GM12878 (cell line): ENCODE data around the gene SERPINA9. TPM values are rescaled to one million over a fixed set of nuclear protein-coding genes. Genes with fewer than 3 reads are reported as not detected.

Source experiments
- ATAC-seq: fragments of 200-7000 bp; cut with Tn5 transposase; 3 replicates; pipeline ENCODE4 v1.9.1; 2020; ENCODE audit warnings: mild to moderate bottlenecking, moderate library complexity
- Bru-seq: library from RNA; stranded (reverse); fragments of 400-500 nt; gene quantifications from one replicate; lab custom pipeline; 2021; lab: Mats Ljungman, UMichigan
- BruChase-seq, 2 experiments: library from RNA; stranded (reverse); fragments of 400-500 nt; gene quantifications; one replicate each; lab custom pipeline; 2021; lab: Mats Ljungman, UMichigan
- BruUV-seq: library from RNA; stranded (reverse); fragments of 400-500 nt; replicated peaks from 2 replicates; lab custom pipeline; 2021; lab: Mats Ljungman, UMichigan
- CTCF ChIA-PET: fragments of 300-600 bp; sonication (Branson Sonifier 250); formaldehyde crosslinking; extraction: SDS; loops from one replicate; lab custom pipeline; 2021; ENCODE audit warnings: inconsistent platforms; lab: Yijun Ruan, JAX
- POLR2A ChIA-PET: fragments of 350-600 bp; formaldehyde crosslinking; extraction: SDS; loops from one replicate; lab custom pipeline; 2021; ENCODE audit warnings: inconsistent platforms; lab: Charles Lee
- RAD21 ChIA-PET: fragments of 300-600 bp; sonication (Branson Sonifier 250); formaldehyde crosslinking; loops from one replicate; lab custom pipeline; 2023; ENCODE audit warnings: antibody characterized with exemption; ENCODE audit not compliant: unreplicated experiment; lab: Charles Lee
- SMC1A ChIA-PET: fragments of 300-600 bp; sonication (Branson Sonifier 250); formaldehyde crosslinking; loops from one replicate; lab custom pipeline; 2023; ENCODE audit not compliant: unreplicated experiment, uncharacterized antibody; lab: Charles Lee
- DNase-seq: peaks from one replicate; pipeline ENCODE4 v3.0.0-alpha.2; 2011; ENCODE audit warnings: low read depth, low spot score
- FAIRE-seq: peaks from 3 replicates; lab custom pipeline; 2011; peaks lifted over from hg19 to GRCh38; lab: Jason Lieb, UNC
- H2AFZ ChIP-seq: 2 replicates; pipeline ENCODE4 v1.6.0; 2011; ENCODE audit warnings: low read depth, low read length, control low read depth; ENCODE audit not compliant: control insufficient read depth
- H3K27ac ChIP-seq: 2 replicates; pipeline ENCODE4 v1.5.1; 2011; ENCODE audit warnings: control low read depth; ENCODE audit not compliant: control insufficient read depth, insufficient read depth
- H3K27me3 ChIP-seq, 2 experiments: replicated peaks in 1 of 2; 2 replicates each; pipeline versions ENCODE4 v1.6.0 to v1.6.1; 2011; ENCODE audit warnings: low read length in 1 of 2; ENCODE audit not compliant: control insufficient read depth in 2 of 2, insufficient read depth in 2 of 2
- H3K36me3 ChIP-seq, 2 experiments: 2 replicates each; pipeline ENCODE4 v1.5.1; 2011; ENCODE audit warnings: low read length in 1 of 2; ENCODE audit not compliant: control insufficient read depth in 2 of 2, insufficient read depth in 2 of 2
- H3K4me1 ChIP-seq: 2 replicates; pipeline ENCODE4 v1.6.1; 2011; ENCODE audit warnings: mild to moderate bottlenecking, low read length, moderate library complexity, mixed read lengths; ENCODE audit not compliant: control insufficient read depth, insufficient read depth
- H3K4me2 ChIP-seq: 2 replicates; pipeline ENCODE4 v1.6.0; 2011; ENCODE audit warnings: control low read depth; ENCODE audit not compliant: control insufficient read depth, insufficient read depth
- H3K4me3 ChIP-seq: fragments of 200-600 bp; sonication (generic); 2 replicates; pipeline ENCODE4 v1.5.1; 2016
- H3K79me2 ChIP-seq: 2 replicates; pipeline ENCODE4 v1.6.0; 2011; ENCODE audit warnings: low read length; ENCODE audit not compliant: control insufficient read depth, insufficient read depth
- H3K9ac ChIP-seq: 2 replicates; pipeline ENCODE4 v1.8.0; 2011; ENCODE audit warnings: low read length, control low read depth, mixed read lengths; ENCODE audit not compliant: control insufficient read depth, insufficient read depth
- H3K9me3 ChIP-seq: replicated peaks from 3 replicates; pipeline ENCODE4 v1.5.1; 2011; ENCODE audit warnings: mild to moderate bottlenecking, low read length; ENCODE audit not compliant: control insufficient read depth, insufficient read depth
- H4K20me1 ChIP-seq: 2 replicates; pipeline ENCODE4 v1.6.0; 2011; ENCODE audit not compliant: control insufficient read depth, insufficient read depth
- ATF2 ChIP-seq: IDR thresholded peaks from 2 replicates; pipeline ENCODE4 v1.6.1; 2012; ENCODE audit warnings: low read length, inconsistent platforms
- CBX5 ChIP-seq: sonication (generic); IDR thresholded peaks from 2 replicates; pipeline ENCODE4 v1.6.1; 2016; ENCODE audit warnings: low read depth, moderate library complexity, mild to moderate bottlenecking, inconsistent platforms
- CREB1 ChIP-seq: IDR thresholded peaks from 2 replicates; pipeline ENCODE4 v1.6.1; 2012; ENCODE audit warnings: low read depth, mild to moderate bottlenecking, inconsistent platforms
- FOXK2 ChIP-seq: fragments of 450-650 bp; IDR thresholded peaks from 2 replicates; pipeline ENCODE4 v1.6.1; 2017; ENCODE audit warnings: mild to moderate bottlenecking, moderate library complexity
- PML ChIP-seq: IDR thresholded peaks from 2 replicates; pipeline ENCODE4 v1.6.1; 2012; ENCODE audit warnings: low read length, inconsistent platforms
- RAD21 ChIP-seq: IDR thresholded peaks from 2 replicates; pipeline ENCODE4 v1.6.1; 2011; ENCODE audit warnings: mild to moderate bottlenecking, low read depth, low read length, moderate library complexity; ENCODE audit not compliant: insufficient read depth
- YY1 ChIP-seq: IDR thresholded peaks from 2 replicates; pipeline ENCODE4 v1.6.1; 2011; ENCODE audit warnings: low read depth, mild to moderate bottlenecking, low read length
- ZNF592 ChIP-seq: fragments of 450-650 bp; IDR thresholded peaks from 2 replicates; pipeline ENCODE4 v1.6.1; 2017; ENCODE audit warnings: mild to moderate bottlenecking, moderate library complexity
- WGBS: methylation state at CpG from one replicate; pipeline ENCODE4 v1.1.6; 2016; ENCODE audit warnings: low lambda C conversion rate; ENCODE audit not compliant: insufficient replicate concordance, insufficient coverage; ENCODE audit errors: missing lambda C conversion rate; 5-methylcytosine and 5-hydroxymethylcytosine counted together
- in situ Hi-C: fragments of 300-500 bp; cut with MboI; formaldehyde crosslinking; loops from 9 replicates; pipeline ENCODE4 v1.14.3; 2018; ENCODE audit warnings: mixed read lengths
- intact Hi-C: fragments of 100-400 bp; cut with micrococcal nuclease; formaldehyde crosslinking; loops from one replicate; pipeline ENCODE4 v1.14.2; 2022; ENCODE audit not compliant: unreplicated experiment
- long read RNA-seq, 2 experiments: library from polyadenylated mRNA; unstranded; transcript quantifications; one replicate each; pipeline ENCODE4 v2.0.0, GENCODE V29; 2019 to 2020
- polyA minus RNA-seq, 3 experiments: library from RNA; depleted of rRNA, polyadenylated mRNA; stranded (reverse); fragments of >200 nt; gene quantifications; 2 replicates each; pipeline ENCODE4 v1.2.3, GENCODE V29; 2011
- polyA plus RNA-seq, 11 experiments: library from polyadenylated mRNA; depleted of rRNA in 4 of 11; unstranded in 6 of 11; stranded (reverse) in 5 of 11; fragments of >200 nt; fragmentation: Nextera tagmentation in 4 of 11; fragmentation: Illumina TruSeq in 1 of 11; extraction: Ambion mirVana in 4 of 11; extraction: Trizol in 1 of 11; gene quantifications; 1 replicate in 1 of 11; 2 replicates in 10 of 11; pipeline versions ENCODE4 v1.2.1 to v1.2.3, GENCODE V29; 2011 to 2016; ENCODE audit warnings: inconsistent platforms in 2 of 11, missing spikeins in 2 of 11, low read depth in 1 of 11
- total RNA-seq, 4 experiments: library from RNA; depleted of rRNA in 3 of 4; stranded (reverse); fragments of >200 nt in 3 of 4; fragmentation: Illumina TruSeq in 1 of 4; extraction: Trizol in 1 of 4; gene quantifications; 2 replicates each; pipeline versions ENCODE4 v1.2.1 to v1.2.3, GENCODE V29; 2013 to 2021
- TF ChIP-seq, protein P1 (sequence below): fragments of 450-650 bp; IDR thresholded peaks from 2 replicates; pipeline ENCODE4 v1.6.1; 2017; ENCODE audit warnings: mild to moderate bottlenecking, moderate library complexity

Gene SERPINA9, protein sequence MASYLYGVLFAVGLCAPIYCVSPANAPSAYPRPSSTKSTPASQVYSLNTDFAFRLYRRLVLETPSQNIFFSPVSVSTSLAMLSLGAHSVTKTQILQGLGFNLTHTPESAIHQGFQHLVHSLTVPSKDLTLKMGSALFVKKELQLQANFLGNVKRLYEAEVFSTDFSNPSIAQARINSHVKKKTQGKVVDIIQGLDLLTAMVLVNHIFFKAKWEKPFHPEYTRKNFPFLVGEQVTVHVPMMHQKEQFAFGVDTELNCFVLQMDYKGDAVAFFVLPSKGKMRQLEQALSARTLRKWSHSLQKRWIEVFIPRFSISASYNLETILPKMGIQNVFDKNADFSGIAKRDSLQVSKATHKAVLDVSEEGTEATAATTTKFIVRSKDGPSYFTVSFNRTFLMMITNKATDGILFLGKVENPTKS
- total RNA-seq (2013; cell fraction: nucleolus; rRNA removed) = not detected in 2 replicates
- total RNA-seq (2014; rRNA removed) (not detected in 2 replicates), total RNA-seq (2014; rRNA removed; fragmentation: Illumina TruSeq; extraction: Trizol) (not detected in 2 replicates), total RNA-seq (2021) (not detected in 2 replicates), polyA plus RNA-seq (2011; rRNA removed) (0.05 TPM in 1 of 2 replicates, not detected in the other), polyA plus RNA-seq (2014; fragmentation: Illumina TruSeq; extraction: Trizol) (not detected in 2 replicates), polyA plus RNA-seq (2014; fragmentation: Nextera tagmentation; extraction: Ambion mirVana) (not detected), polyA plus RNA-seq (2014; rRNA removed) (not detected in 2 replicates), polyA plus RNA-seq (2016; fragmentation: Nextera tagmentation; extraction: Ambion mirVana) (not detected), polyA minus RNA-seq (2011; rRNA and poly(A)+ RNA removed) (not detected in 2 replicates), Bru-seq, nascent RNA (percentile 6 among the genes with signal in this experiment), BruChase-seq, experiment 1, labeled RNA remaining after a 6-hour chase (not detected), BruChase-seq, experiment 2, labeled RNA remaining after a 2-hour chase (not detected)
- not detected for polyA plus RNA-seq (2011; ENCODE audit: low read depth)
- polyA plus RNA-seq (2011; cell fraction: cytosol; rRNA removed) = 0.07 TPM in 1 of 2 replicates, not detected in the other
- 0.10 TPM in 1 of 2 replicates, not detected in the other for polyA plus RNA-seq (2011; cell fraction: nucleus; rRNA removed)
- polyA plus RNA-seq (2012) = 0.11 TPM in 1 of 2 replicates, not detected in the other
- not detected in 2 replicates for polyA minus RNA-seq (2011; cell fraction: cytosol; rRNA and poly(A)+ RNA removed)
- not detected in 2 replicates for polyA minus RNA-seq (2011; cell fraction: nucleus; rRNA and poly(A)+ RNA removed)
- long read RNA-seq, experiment 1 = 0 reads
- long read RNA-seq, experiment 2 = 0 reads

GRCh38 chr14:94476023-94476422, at the start of gene SERPINA9:
SERPINA9 (minus strand) TSS chr14:94476197; CDS start chr14:94469840, 6,357 bp downstream.
- DNase-seq (no peak), ATAC-seq (no peak), FAIRE-seq (no peak)
- no TSS peak for BruUV-seq
- Histone ChIP-seq H3K4me1 (no peaks in the 10 kb centered on the region), H3K4me3 (no peak within 1 kb of the TSS), H3K36me3 (no peaks in the 10 kb centered on the region), H3K27me3 (peaks cover 1 to 3% of the 10 kb centered on the region in 2 experiments; a peak in 1 of 4 replicates), H3K9ac (no peak within 1 kb of the TSS), H3K4me2 (no peak within 1 kb of the TSS), H3K79me2 (no peaks in the 10 kb centered on the region), H3K27ac (no peak within 1 kb of the TSS), H2AFZ (no peak within 1 kb of the TSS), H4K20me1 (no peaks in the 10 kb centered on the region), H3K9me3 (no peaks in the 10 kb centered on the region; the same call in 2 of the 3 replicates)
- ChIA-PET RAD21 (no interaction called here), CTCF (interaction anchor here (1.2 to 5.0 kb wide), 2 partner anchors 10 to 42 kb away, joined by 3 to 40 read pairs; no protein-coding TSS in a partner anchor), POLR2A (no interaction called here), SMC1A (interaction anchor here (0.7 kb wide), 1 partner anchor 1162 kb away, joined by 3 read pairs; no protein-coding TSS in a partner anchor)
- in situ Hi-C loops = no loop called here
- WGBS = 0% methylated on average over 2 of the region's 2 CpGs
- TF ChIP-seq RAD21 (no peak), PML (no peak), CBX5 (no peak), CREB1 (no peak), YY1 (no peak), ATF2 (no peak), FOXK2 (no peak), ZNF592 (no peak)
- TF ChIP-seq, protein P1, sequence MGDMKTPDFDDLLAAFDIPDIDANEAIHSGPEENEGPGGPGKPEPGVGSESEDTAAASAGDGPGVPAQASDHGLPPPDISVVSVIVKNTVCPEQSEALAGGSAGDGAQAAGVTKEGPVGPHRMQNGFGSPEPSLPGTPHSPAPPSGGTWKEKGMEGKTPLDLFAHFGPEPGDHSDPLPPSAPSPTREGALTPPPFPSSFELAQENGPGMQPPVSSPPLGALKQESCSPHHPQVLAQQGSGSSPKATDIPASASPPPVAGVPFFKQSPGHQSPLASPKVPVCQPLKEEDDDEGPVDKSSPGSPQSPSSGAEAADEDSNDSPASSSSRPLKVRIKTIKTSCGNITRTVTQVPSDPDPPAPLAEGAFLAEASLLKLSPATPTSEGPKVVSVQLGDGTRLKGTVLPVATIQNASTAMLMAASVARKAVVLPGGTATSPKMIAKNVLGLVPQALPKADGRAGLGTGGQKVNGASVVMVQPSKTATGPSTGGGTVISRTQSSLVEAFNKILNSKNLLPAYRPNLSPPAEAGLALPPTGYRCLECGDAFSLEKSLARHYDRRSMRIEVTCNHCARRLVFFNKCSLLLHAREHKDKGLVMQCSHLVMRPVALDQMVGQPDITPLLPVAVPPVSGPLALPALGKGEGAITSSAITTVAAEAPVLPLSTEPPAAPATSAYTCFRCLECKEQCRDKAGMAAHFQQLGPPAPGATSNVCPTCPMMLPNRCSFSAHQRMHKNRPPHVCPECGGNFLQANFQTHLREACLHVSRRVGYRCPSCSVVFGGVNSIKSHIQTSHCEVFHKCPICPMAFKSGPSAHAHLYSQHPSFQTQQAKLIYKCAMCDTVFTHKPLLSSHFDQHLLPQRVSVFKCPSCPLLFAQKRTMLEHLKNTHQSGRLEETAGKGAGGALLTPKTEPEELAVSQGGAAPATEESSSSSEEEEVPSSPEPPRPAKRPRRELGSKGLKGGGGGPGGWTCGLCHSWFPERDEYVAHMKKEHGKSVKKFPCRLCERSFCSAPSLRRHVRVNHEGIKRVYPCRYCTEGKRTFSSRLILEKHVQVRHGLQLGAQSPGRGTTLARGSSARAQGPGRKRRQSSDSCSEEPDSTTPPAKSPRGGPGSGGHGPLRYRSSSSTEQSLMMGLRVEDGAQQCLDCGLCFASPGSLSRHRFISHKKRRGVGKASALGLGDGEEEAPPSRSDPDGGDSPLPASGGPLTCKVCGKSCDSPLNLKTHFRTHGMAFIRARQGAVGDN = no peak
- intact Hi-C loops = no loop called here
